Measurements from ENCODE around the gene FOXO6. TPM values are rescaled to one million over a fixed set of nuclear protein-coding genes. Genes with fewer than 3 reads are reported as not detected.

The FOXO6 gene
- total and polyA plus RNA-seq, 9 of the 15 experiments (the other 6 are each of a cell fraction or from before 2014, with no cell fraction given) = 0.04 to 0.31 (median 0.12) TPM; not detected in 5

DNA sequence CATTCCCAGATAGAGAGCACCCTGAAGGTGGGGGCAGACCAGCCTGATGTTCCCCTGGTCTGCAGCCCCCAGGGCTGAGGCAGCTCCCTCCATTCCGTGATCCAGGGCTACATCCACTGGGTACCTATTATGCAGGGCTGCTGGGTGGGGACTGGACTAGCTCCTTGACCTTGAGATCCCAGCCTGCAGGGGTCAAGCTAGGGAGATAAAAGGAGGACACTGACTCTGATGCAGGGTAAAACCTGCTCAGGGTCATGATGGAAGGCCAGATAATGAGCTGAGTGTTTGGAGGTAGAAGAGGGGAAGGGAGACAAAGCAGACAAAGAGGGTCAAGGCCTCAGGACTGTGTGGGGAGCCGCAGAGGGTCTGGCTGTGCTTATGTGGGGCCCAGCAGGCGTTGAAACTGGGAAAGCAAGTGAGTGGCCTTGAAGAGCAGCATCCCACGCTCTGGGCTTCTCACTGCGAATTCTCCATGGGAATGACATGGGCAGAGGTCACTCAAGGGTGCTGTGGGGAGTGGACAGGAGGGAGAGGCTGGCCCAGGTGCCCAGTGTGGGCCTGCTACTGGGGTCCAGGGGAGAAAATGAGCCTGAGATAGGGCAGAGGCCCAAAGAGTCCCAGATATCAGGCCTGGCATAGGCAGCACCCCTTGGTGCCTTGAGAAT, 9.7 kb downstream of the FOXO6 start:
- no TSS peak for BruUV-seq (replicated peaks)
- no peak for DNase-seq (ENCODE audit: extremely low read depth in 1 of 4, low spot score in 3 of 4)
- Histone ChIP-seq H3K4me1 (replicated peaks in 1 of 2; ENCODE audit: control insufficient read depth in 2 of 2, insufficient read depth in 2 of 2, low read length in 2 of 2) (peaks cover 10 to 27% of the 10 kb centered on the region in 2 experiments; a peak in 4 of 5 replicates), H4K20me1 (replicated peaks; ENCODE audit: control insufficient read depth, insufficient read depth, low read length) (peaks cover 8% of the 10 kb centered on the region; the same call in 1 of the 2 replicates), H3K4me2 (ENCODE audit: insufficient read depth, low read length) (no peak overlapping the region), H3K27me3 (ENCODE audit: control insufficient read depth in 2 of 2, insufficient read depth in 2 of 2, low read length in 2 of 2) (peaks cover 5 to 42% of the 10 kb centered on the region in 2 experiments; a peak in 4 of 5 replicates), H3K36me3 (ENCODE audit: control insufficient read depth, insufficient read depth, low read length) (no peaks in the 10 kb centered on the region), H3K4me3 (no peak overlapping the region), H3K9ac (ENCODE audit: insufficient read depth in 1 of 2, low read depth in 2 of 2, low read length in 2 of 2) (peak overlapping the region in 1 of 2 experiments; percentile 37; a peak in 1 of 4 replicates), H3K9me1 (ENCODE audit: control insufficient read depth, insufficient read depth, low read length) (no peaks in the 10 kb centered on the region), H3K9me3 (replicated peaks; ENCODE audit: control insufficient read depth, insufficient read depth, low read depth, low read length) (no peaks in the 10 kb centered on the region), H2AFZ (ENCODE audit: low read depth, low read length) (no peak overlapping the region), H3K79me2 (ENCODE audit: control insufficient read depth, insufficient read depth, low read length) (no peaks in the 10 kb centered on the region), H3K27ac (ENCODE audit: extremely low read depth, low read depth, low read length) (no peak overlapping the region)
- ATAC-seq = no peak
- ChIA-PET POLR2A (interaction anchor here (0.7 to 1.4 kb wide), 2 partner anchors 14 to 16 kb away, joined by 3 to 5 read pairs; no protein-coding TSS in a partner anchor), CTCF (ENCODE audit: low intra/inter-chr PET ratio) (no interaction called here)
- in situ Hi-C loops (cut with MboI) = no loop called here
- 27% methylated on average over 5 of the region's 5 CpGs for WGBS (ENCODE audit: insufficient coverage, low coverage, missing lambda C conversion rate)
- intact Hi-C loops (cut with micrococcal nuclease) = no loop called here
- FAIRE-seq = no peak
- TF ChIP-seq CTBP1 (IDR thresholded peaks at IDR 0.05; ENCODE audit: borderline replicate concordance) (peak; percentile 18; the same call in 1 of the 2 replicates), HSF4 (CRISPR knock-in tag; IDR thresholded peaks at IDR 0.05; ENCODE audit: borderline replicate concordance) (no peak), HNRNPK (IDR thresholded peaks at IDR 0.05; ENCODE audit: low read depth, low read length, poor library complexity, severe bottlenecking) (no peak), TBL1XR1 (IDR thresholded peaks at IDR 0.05; ENCODE audit: low read length in 2 of 2) (no peak), ZBTB17 (CRISPR knock-in tag; IDR thresholded peaks at IDR 0.05) (no peak), ESRRA (IDR thresholded peaks at IDR 0.05; ENCODE audit: borderline replicate concordance, low read depth) (peak; percentile 95), NRF1 (conservative IDR thresholded peaks at IDR 0.05 in 1 of 2, IDR thresholded peaks at IDR 0.05 in 1 of 2) (no peak), NR2C1 (IDR thresholded peaks at IDR 0.05) (no peak), NR2C1 (tag; IDR thresholded peaks at IDR 0.05) (peak; percentile 60), ZNF77 (CRISPR knock-in tag; IDR thresholded peaks at IDR 0.05) (no peak), FOSL1 (tag; conservative IDR thresholded peaks at IDR 0.05) (no peak), SMARCB1 (IDR thresholded peaks at IDR 0.05; ENCODE audit: insufficient read length, low read depth) (no peak), E2F8 (IDR thresholded peaks at IDR 0.05; ENCODE audit: low read depth, partially characterized antibody) (no peak), ETS1 (conservative IDR thresholded peaks at IDR 0.05; ENCODE audit: control insufficient read depth, low read depth, low read length) (no peak), SIN3B (IDR thresholded peaks at IDR 0.05; ENCODE audit: low read depth) (peak; percentile 18; the same call in 1 of the 2 replicates), DLX4 (CRISPR knock-in tag; IDR thresholded peaks at IDR 0.05) (no peak)
- TF ChIP-seq, protein P1, sequence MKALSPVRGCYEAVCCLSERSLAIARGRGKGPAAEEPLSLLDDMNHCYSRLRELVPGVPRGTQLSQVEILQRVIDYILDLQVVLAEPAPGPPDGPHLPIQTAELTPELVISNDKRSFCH (CRISPR knock-in tag; IDR thresholded peaks at IDR 0.05) = no peak
- TF ChIP-seq, protein P1 (tag; IDR thresholded peaks at IDR 0.05) = 0 out of 2 replicates have a peak, but pooled peaks have one; percentile 52

All from K562 (cell line).